ENCODE results near the gene GRIP2.

The GRIP2 gene

GRCh38 chr3:14532691-14533456 is 7.3 kb downstream of the GRIP2 start:
- H3K79me2 ChIP-seq (ENCODE audit: control insufficient read depth, insufficient read depth, low read length, poor library complexity), result no peaks in the 10 kb centered on the region
- H2BK12ac ChIP-seq (ENCODE audit: low read length), result no peak overlapping the region
- no peak overlapping the region for H2BK120ac ChIP-seq (ENCODE audit: insufficient read depth, low read length, poor library complexity)
- WGBS (ENCODE audit: extremely low coverage, insufficient coverage, insufficient read length), result no CpG with 5 or more reads among the region's 20 CpGs
- no peak overlapping the region for H4K12ac ChIP-seq (ENCODE audit: low read depth, low read length)
- no peak overlapping the region for H3K18ac ChIP-seq (ENCODE audit: low read length)
- no peak overlapping the region for H2BK5ac ChIP-seq (ENCODE audit: low read depth, low read length, poor library complexity)
- H3K4me3 ChIP-seq (ENCODE audit: low read depth, low read length), result no peak overlapping the region
- no peaks in the 10 kb centered on the region for H3K9me3 ChIP-seq (ENCODE audit: insufficient read depth, low read depth, low read length)
- no peak for DNase-seq
- H2AFZ ChIP-seq (ENCODE audit: insufficient read depth, low read length, poor library complexity), result no peak overlapping the region
- peaks cover 2% of the 10 kb centered on the region for H3K27me3 ChIP-seq (ENCODE audit: insufficient read depth, low read length)
- H2AK5ac ChIP-seq (ENCODE audit: low read length), result no peak overlapping the region
- H3K4me2 ChIP-seq (ENCODE audit: low read length), result no peak overlapping the region
- no peak overlapping the region for H3K14ac ChIP-seq (ENCODE audit: low read length)
- no peak overlapping the region for H3K4ac ChIP-seq (ENCODE audit: low read depth, low read length)
- H4K8ac ChIP-seq (ENCODE audit: low read depth, low read length), result no peak overlapping the region
- H3K36me3 ChIP-seq (ENCODE audit: control insufficient read depth in 1 of 2, insufficient read depth in 2 of 2, low read length in 2 of 2), result no peaks in the 10 kb centered on the region
- H3K9ac ChIP-seq (ENCODE audit: low read length), result no peak overlapping the region
- no peak overlapping the region for H3K23ac ChIP-seq (ENCODE audit: low read length)
- H3K27ac ChIP-seq (ENCODE audit: low read depth, low read length), result no peak overlapping the region
- no peaks in the 10 kb centered on the region for H3K79me1 ChIP-seq (ENCODE audit: low read length)
- H3K4me1 ChIP-seq (ENCODE audit: control insufficient read depth in 1 of 2, insufficient read depth in 2 of 2, low read length in 2 of 2), result no peaks in the 10 kb centered on the region
- no peak overlapping the region for H4K91ac ChIP-seq (ENCODE audit: low read depth, low read length)

GRCh38 chr3:14531856-14532395 is 8.2 kb downstream of the GRIP2 start:
- H3K36me3 ChIP-seq (ENCODE audit: control insufficient read depth in 1 of 2, insufficient read depth in 2 of 2, low read length in 2 of 2), result no peaks in the 10 kb centered on the region
- H3K9me3 ChIP-seq (ENCODE audit: insufficient read depth, low read depth, low read length), result no peaks in the 10 kb centered on the region
- H3K79me1 ChIP-seq (ENCODE audit: low read length), result no peaks in the 10 kb centered on the region
- peaks cover 2% of the 10 kb centered on the region for H3K27me3 ChIP-seq (ENCODE audit: insufficient read depth, low read length)
- no peak overlapping the region for H4K8ac ChIP-seq (ENCODE audit: low read depth, low read length)
- H3K4ac ChIP-seq (ENCODE audit: low read depth, low read length), result no peak overlapping the region
- no peak overlapping the region for H3K18ac ChIP-seq (ENCODE audit: low read length)
- no peak overlapping the region for H3K23ac ChIP-seq (ENCODE audit: low read length)
- H2AFZ ChIP-seq (ENCODE audit: insufficient read depth, low read length, poor library complexity), result no peak overlapping the region
- no peak overlapping the region for H3K27ac ChIP-seq (ENCODE audit: low read depth, low read length)
- no peaks in the 10 kb centered on the region for H3K79me2 ChIP-seq (ENCODE audit: control insufficient read depth, insufficient read depth, low read length, poor library complexity)
- DNase-seq, result no peak
- H2AK5ac ChIP-seq (ENCODE audit: low read length), result no peak overlapping the region
- H3K14ac ChIP-seq (ENCODE audit: low read length), result no peak overlapping the region
- H2BK120ac ChIP-seq (ENCODE audit: insufficient read depth, low read length, poor library complexity), result no peak overlapping the region
- whole genome bisulfite sequencing (ENCODE audit: extremely low coverage, insufficient coverage, insufficient read length), result no CpG with 5 or more reads among the region's 17 CpGs
- H3K4me2 ChIP-seq (ENCODE audit: low read length), result no peak overlapping the region
- no peak overlapping the region for H2BK12ac ChIP-seq (ENCODE audit: low read length)
- no peak overlapping the region for H3K9ac ChIP-seq (ENCODE audit: low read length)
- H3K4me1 ChIP-seq (ENCODE audit: control insufficient read depth in 1 of 2, insufficient read depth in 2 of 2, low read length in 2 of 2), result no peaks in the 10 kb centered on the region
- no peak overlapping the region for H4K12ac ChIP-seq (ENCODE audit: low read depth, low read length)
- H4K91ac ChIP-seq (ENCODE audit: low read depth, low read length), result no peak overlapping the region
- no peak overlapping the region for H3K4me3 ChIP-seq (ENCODE audit: low read depth, low read length)
- no peak overlapping the region for H2BK5ac ChIP-seq (ENCODE audit: low read depth, low read length, poor library complexity)

GRCh38 chr3:14528081-14528480 is 12.1 kb downstream of the GRIP2 start:
- H3K4me2 ChIP-seq (ENCODE audit: low read length), result no peak overlapping the region
- no peak overlapping the region for H2BK120ac ChIP-seq (ENCODE audit: insufficient read depth, low read length, poor library complexity)
- H3K9me3 ChIP-seq (ENCODE audit: insufficient read depth, low read depth, low read length), result no peaks in the 10 kb centered on the region
- no peak for DNase-seq
- H2BK12ac ChIP-seq (ENCODE audit: low read length), result no peak overlapping the region
- no peak overlapping the region for H2AFZ ChIP-seq (ENCODE audit: insufficient read depth, low read length, poor library complexity)
- no peak overlapping the region for H3K23ac ChIP-seq (ENCODE audit: low read length)
- H3K14ac ChIP-seq (ENCODE audit: low read length), result no peak overlapping the region
- H3K4me1 ChIP-seq (ENCODE audit: control insufficient read depth in 1 of 2, insufficient read depth in 2 of 2, low read length in 2 of 2), result peaks cover 6 to 12% of the 10 kb centered on the region in 2 experiments
- H3K4ac ChIP-seq (ENCODE audit: low read depth, low read length), result no peak overlapping the region
- no peak overlapping the region for H3K9ac ChIP-seq (ENCODE audit: low read length)
- no peak overlapping the region for H4K12ac ChIP-seq (ENCODE audit: low read depth, low read length)
- no peak overlapping the region for H2AK5ac ChIP-seq (ENCODE audit: low read length)
- no CpG with 5 or more reads among the region's 3 CpGs for WGBS (ENCODE audit: extremely low coverage, insufficient coverage, insufficient read length)
- H4K8ac ChIP-seq (ENCODE audit: low read depth, low read length), result no peak overlapping the region
- H3K79me1 ChIP-seq (ENCODE audit: low read length), result no peaks in the 10 kb centered on the region
- no peak overlapping the region for H3K18ac ChIP-seq (ENCODE audit: low read length)
- no peak overlapping the region for H3K4me3 ChIP-seq (ENCODE audit: low read depth, low read length)
- no peak overlapping the region for H4K91ac ChIP-seq (ENCODE audit: low read depth, low read length)
- peaks cover 2% of the 10 kb centered on the region for H3K27me3 ChIP-seq (ENCODE audit: insufficient read depth, low read length)
- no peak overlapping the region for H3K27ac ChIP-seq (ENCODE audit: low read depth, low read length)
- H3K36me3 ChIP-seq (ENCODE audit: control insufficient read depth in 1 of 2, insufficient read depth in 2 of 2, low read length in 2 of 2), result no peaks in the 10 kb centered on the region
- H3K79me2 ChIP-seq (ENCODE audit: control insufficient read depth, insufficient read depth, low read length, poor library complexity), result no peaks in the 10 kb centered on the region
- no peak overlapping the region for H2BK5ac ChIP-seq (ENCODE audit: low read depth, low read length, poor library complexity)

- no peaks in the 10 kb centered on the region for H3K36me3 ChIP-seq (ENCODE audit: control insufficient read depth in 1 of 2, insufficient read depth in 2 of 2, low read length in 2 of 2)
- WGBS (ENCODE audit: extremely low coverage, insufficient coverage, insufficient read length), result no CpG with 5 or more reads among the region's 17 CpGs
- no peak overlapping the region for H3K4ac ChIP-seq (ENCODE audit: low read depth, low read length)
- no peaks in the 10 kb centered on the region for H3K9me3 ChIP-seq (ENCODE audit: insufficient read depth, low read depth, low read length)
- no peak overlapping the region for H2BK120ac ChIP-seq (ENCODE audit: insufficient read depth, low read length, poor library complexity)
- H3K4me1 ChIP-seq (ENCODE audit: control insufficient read depth in 1 of 2, insufficient read depth in 2 of 2, low read length in 2 of 2), result peaks cover 6 to 12% of the 10 kb centered on the region in 2 experiments
- no peak overlapping the region for H4K91ac ChIP-seq (ENCODE audit: low read depth, low read length)
- peaks cover 2% of the 10 kb centered on the region for H3K27me3 ChIP-seq (ENCODE audit: insufficient read depth, low read length)
- H3K4me3 ChIP-seq (ENCODE audit: low read depth, low read length), result no peak overlapping the region
- H3K23ac ChIP-seq (ENCODE audit: low read length), result no peak overlapping the region
- H3K4me2 ChIP-seq (ENCODE audit: low read length), result no peak overlapping the region
- H4K8ac ChIP-seq (ENCODE audit: low read depth, low read length), result no peak overlapping the region
- H3K79me1 ChIP-seq (ENCODE audit: low read length), result no peaks in the 10 kb centered on the region
- no peak overlapping the region for H3K14ac ChIP-seq (ENCODE audit: low read length)
- no peak overlapping the region for H2BK5ac ChIP-seq (ENCODE audit: low read depth, low read length, poor library complexity)
- H3K79me2 ChIP-seq (ENCODE audit: control insufficient read depth, insufficient read depth, low read length, poor library complexity), result no peaks in the 10 kb centered on the region
- H2AFZ ChIP-seq (ENCODE audit: insufficient read depth, low read length, poor library complexity), result no peak overlapping the region
- peak in 1 of 2 donors; percentile 6 for DNase-seq
- no peak overlapping the region for H2AK5ac ChIP-seq (ENCODE audit: low read length)
- no peak overlapping the region for H3K27ac ChIP-seq (ENCODE audit: low read depth, low read length)
- no peak overlapping the region for H3K18ac ChIP-seq (ENCODE audit: low read length)
- no peak overlapping the region for H3K9ac ChIP-seq (ENCODE audit: low read length)
- no peak overlapping the region for H2BK12ac ChIP-seq (ENCODE audit: low read length)
- no peak overlapping the region for H4K12ac ChIP-seq (ENCODE audit: low read depth, low read length)
Observed at GRCh38 chr3:14525685-14526631, 14.2 kb downstream of the GRIP2 start.
